ENCODE measurements around the gene TUBB6. TPM values are rescaled to one million over a fixed set of nuclear protein-coding genes. Genes with fewer than 3 reads are reported as not detected.
A peak's percentile ranks its signal among the peaks of the same experiment; 100 is the strongest.

TUBB6 gene
- total and polyA plus RNA-seq, 2 of the 13 experiments (the other 11 are each of a cell fraction or from before 2014, with no cell fraction given) = 9.9 to 28.6 TPM

- no peak for TF ChIP-seq NBN (conservative IDR thresholded peaks at IDR 0.05)
- TF ChIP-seq MYPOP (CRISPR knock-in tag; IDR thresholded peaks at IDR 0.05) = no peak
- no peak; the same call in 1 of the 2 replicates for TF ChIP-seq NCOA2 (CRISPR knock-in tag; IDR thresholded peaks at IDR 0.05)
- no peak for TF ChIP-seq ZNF597 (CRISPR knock-in tag; IDR thresholded peaks at IDR 0.05)
- no peak for TF ChIP-seq HOXA9 (CRISPR knock-in tag; IDR thresholded peaks at IDR 0.05; ENCODE audit: borderline replicate concordance)
- TF ChIP-seq ZNF30 (CRISPR knock-in tag; IDR thresholded peaks at IDR 0.05) = no peak
- TF ChIP-seq, protein P1, sequence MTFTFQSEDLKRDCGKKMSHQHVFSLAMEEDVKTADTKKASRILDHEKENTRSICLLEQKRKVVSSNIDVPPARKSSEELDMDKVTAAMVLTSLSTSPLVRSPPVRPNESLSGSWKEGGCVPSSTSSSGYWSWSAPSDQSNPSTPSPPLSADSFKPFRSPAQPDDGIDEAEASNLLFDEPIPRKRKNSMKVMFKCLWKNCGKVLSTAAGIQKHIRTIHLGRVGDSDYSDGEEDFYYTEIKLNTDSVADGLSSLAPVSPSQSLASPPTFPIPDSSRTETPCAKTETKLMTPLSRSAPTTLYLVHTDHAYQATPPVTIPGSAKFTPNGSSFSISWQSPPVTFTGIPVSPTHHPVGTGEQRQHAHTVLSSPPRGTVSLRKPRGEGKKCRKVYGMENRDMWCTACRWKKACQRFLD (CRISPR knock-in tag; IDR thresholded peaks at IDR 0.05; ENCODE audit: borderline replicate concordance) = no peak
- TF ChIP-seq MEIS2 (CRISPR knock-in tag; IDR thresholded peaks at IDR 0.05) = no peak
- TF ChIP-seq ZNF782 (CRISPR knock-in tag; IDR thresholded peaks at IDR 0.05; ENCODE audit: borderline replicate concordance) = no peak
- TF ChIP-seq, protein P2, sequence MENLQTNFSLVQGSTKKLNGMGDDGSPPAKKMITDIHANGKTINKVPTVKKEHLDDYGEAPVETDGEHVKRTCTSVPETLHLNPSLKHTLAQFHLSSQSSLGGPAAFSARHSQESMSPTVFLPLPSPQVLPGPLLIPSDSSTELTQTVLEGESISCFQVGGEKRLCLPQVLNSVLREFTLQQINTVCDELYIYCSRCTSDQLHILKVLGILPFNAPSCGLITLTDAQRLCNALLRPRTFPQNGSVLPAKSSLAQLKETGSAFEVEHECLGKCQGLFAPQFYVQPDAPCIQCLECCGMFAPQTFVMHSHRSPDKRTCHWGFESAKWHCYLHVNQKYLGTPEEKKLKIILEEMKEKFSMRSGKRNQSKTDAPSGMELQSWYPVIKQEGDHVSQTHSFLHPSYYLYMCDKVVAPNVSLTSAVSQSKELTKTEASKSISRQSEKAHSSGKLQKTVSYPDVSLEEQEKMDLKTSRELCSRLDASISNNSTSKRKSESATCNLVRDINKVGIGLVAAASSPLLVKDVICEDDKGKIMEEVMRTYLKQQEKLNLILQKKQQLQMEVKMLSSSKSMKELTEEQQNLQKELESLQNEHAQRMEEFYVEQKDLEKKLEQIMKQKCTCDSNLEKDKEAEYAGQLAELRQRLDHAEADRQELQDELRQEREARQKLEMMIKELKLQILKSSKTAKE (CRISPR knock-in tag; IDR thresholded peaks at IDR 0.05; ENCODE audit: borderline replicate concordance) = no peak
- no peak for TF ChIP-seq AGO1 (IDR thresholded peaks at IDR 0.05; ENCODE audit: low read depth, low read length, poor library complexity, severe bottlenecking)
- no peak for TF ChIP-seq ZBTB49 (CRISPR knock-in tag; IDR thresholded peaks at IDR 0.05; ENCODE audit: borderline replicate concordance)
- no peak for TF ChIP-seq GTF2F1 (IDR thresholded peaks at IDR 0.05; ENCODE audit: low read length)
- no peak for TF ChIP-seq ZFP62 (CRISPR knock-in tag; IDR thresholded peaks at IDR 0.05)
- TF ChIP-seq, protein P3, sequence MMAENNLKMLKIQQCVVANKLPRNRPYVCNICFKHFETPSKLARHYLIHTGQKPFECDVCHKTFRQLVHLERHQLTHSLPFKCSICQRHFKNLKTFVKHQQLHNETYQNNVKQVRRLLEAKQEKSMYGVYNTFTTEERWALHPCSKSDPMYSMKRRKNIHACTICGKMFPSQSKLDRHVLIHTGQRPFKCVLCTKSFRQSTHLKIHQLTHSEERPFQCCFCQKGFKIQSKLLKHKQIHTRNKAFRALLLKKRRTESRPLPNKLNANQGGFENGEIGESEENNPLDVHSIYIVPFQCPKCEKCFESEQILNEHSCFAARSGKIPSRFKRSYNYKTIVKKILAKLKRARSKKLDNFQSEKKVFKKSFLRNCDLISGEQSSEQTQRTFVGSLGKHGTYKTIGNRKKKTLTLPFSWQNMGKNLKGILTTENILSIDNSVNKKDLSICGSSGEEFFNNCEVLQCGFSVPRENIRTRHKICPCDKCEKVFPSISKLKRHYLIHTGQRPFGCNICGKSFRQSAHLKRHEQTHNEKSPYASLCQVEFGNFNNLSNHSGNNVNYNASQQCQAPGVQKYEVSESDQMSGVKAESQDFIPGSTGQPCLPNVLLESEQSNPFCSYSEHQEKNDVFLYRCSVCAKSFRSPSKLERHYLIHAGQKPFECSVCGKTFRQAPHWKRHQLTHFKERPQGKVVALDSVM (CRISPR knock-in tag; IDR thresholded peaks at IDR 0.05) = no peak
- TF ChIP-seq ZNF576 (CRISPR knock-in tag; IDR thresholded peaks at IDR 0.05) = no peak
- TF ChIP-seq GATAD2A (CRISPR knock-in tag; IDR thresholded peaks at IDR 0.05) = peak; percentile 46; the same call in 1 of the 2 replicates
- TF ChIP-seq ZNF629 (CRISPR knock-in tag; conservative IDR thresholded peaks at IDR 0.05) = no peak
These were observed 29.0 kb upstream of the TUBB6 start (continued) for GRCh38 chr18:12278741-12279682.

Measured in HepG2 (cell line).